WTC11 (cell line): ENCODE measurements around the gene KCNQ4.

Source experiments
- FOXP4 ChIP-seq: sonication (generic); formaldehyde crosslinking; IDR thresholded peaks from 2 replicates; pipeline ENCODE4 v1.8.0; 2022; ENCODE audit warnings: mild to moderate bottlenecking, missing genetic modification reagents
- SP1 ChIP-seq: sonication (generic); formaldehyde crosslinking; conservative IDR thresholded peaks from 2 replicates; pipeline ENCODE4 v1.8.1; 2022; ENCODE audit warnings: missing genetic modification reagents
- TF ChIP-seq, protein P1 (sequence below): sonication (generic); formaldehyde crosslinking; IDR thresholded peaks from 2 replicates; pipeline ENCODE4 v1.8.0; 2022; ENCODE audit warnings: mild to moderate bottlenecking, missing genetic modification reagents
- TF ChIP-seq, protein P2 (sequence below): fragments of 200-600 bp; IDR thresholded peaks from 2 replicates; pipeline ENCODE4 v1.8.0; 2022; ENCODE audit warnings: antibody characterized with exemption

- TF ChIP-seq SP1 (CRISPR knock-in tag) = no peak
- TF ChIP-seq, protein P1, sequence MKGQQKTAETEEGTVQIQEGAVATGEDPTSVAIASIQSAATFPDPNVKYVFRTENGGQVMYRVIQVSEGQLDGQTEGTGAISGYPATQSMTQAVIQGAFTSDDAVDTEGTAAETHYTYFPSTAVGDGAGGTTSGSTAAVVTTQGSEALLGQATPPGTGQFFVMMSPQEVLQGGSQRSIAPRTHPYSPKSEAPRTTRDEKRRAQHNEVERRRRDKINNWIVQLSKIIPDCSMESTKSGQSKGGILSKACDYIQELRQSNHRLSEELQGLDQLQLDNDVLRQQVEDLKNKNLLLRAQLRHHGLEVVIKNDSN (CRISPR knock-in tag) = no peak
- no peak for TF ChIP-seq FOXP4 (CRISPR knock-in tag)
- TF ChIP-seq, protein P2, sequence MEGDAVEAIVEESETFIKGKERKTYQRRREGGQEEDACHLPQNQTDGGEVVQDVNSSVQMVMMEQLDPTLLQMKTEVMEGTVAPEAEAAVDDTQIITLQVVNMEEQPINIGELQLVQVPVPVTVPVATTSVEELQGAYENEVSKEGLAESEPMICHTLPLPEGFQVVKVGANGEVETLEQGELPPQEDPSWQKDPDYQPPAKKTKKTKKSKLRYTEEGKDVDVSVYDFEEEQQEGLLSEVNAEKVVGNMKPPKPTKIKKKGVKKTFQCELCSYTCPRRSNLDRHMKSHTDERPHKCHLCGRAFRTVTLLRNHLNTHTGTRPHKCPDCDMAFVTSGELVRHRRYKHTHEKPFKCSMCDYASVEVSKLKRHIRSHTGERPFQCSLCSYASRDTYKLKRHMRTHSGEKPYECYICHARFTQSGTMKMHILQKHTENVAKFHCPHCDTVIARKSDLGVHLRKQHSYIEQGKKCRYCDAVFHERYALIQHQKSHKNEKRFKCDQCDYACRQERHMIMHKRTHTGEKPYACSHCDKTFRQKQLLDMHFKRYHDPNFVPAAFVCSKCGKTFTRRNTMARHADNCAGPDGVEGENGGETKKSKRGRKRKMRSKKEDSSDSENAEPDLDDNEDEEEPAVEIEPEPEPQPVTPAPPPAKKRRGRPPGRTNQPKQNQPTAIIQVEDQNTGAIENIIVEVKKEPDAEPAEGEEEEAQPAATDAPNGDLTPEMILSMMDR = no peak
These were observed 39.8 kb downstream of the KCNQ4 start for GRCh38 chr1:40823345-40823744.
